ENCODE data around the gene TRIM34. TPM values are rescaled to one million over a fixed set of nuclear protein-coding genes. Genes with fewer than 3 reads are reported as not detected.

The TRIM34 gene
- total and polyA plus RNA-seq, 10 of the 15 experiments (the other 5 are each of a cell fraction or from before 2014, with no cell fraction given) = 16.7 to 51.4 (median 21.5) TPM

GRCh38 chr11:5575152-5575551, 49.6 kb upstream of the TRIM34 start:
- 27% methylated on average over 4 of the region's 4 CpGs for WGBS (ENCODE audit: insufficient coverage, insufficient replicate concordance, low lambda C conversion rate, missing lambda C conversion rate)
- FAIRE-seq (no peak), ATAC-seq (no peak), DNase-seq (ENCODE audit: low read depth, low spot score) (no peak)
- no TSS peak for BruUV-seq (replicated peaks)
- TF ChIP-seq E4F1 (IDR thresholded peaks at IDR 0.05; ENCODE audit: borderline replicate concordance, partially characterized antibody) (no peak), GATAD2B (conservative IDR thresholded peaks at IDR 0.05; ENCODE audit: low read depth) (no peak), SRF (IDR thresholded peaks at IDR 0.05; ENCODE audit: low read depth in 2 of 2, low read length in 2 of 2) (no peak), FOXM1 (IDR thresholded peaks at IDR 0.05; ENCODE audit: low read depth, low read length) (no peak), EED (IDR thresholded peaks at IDR 0.05; ENCODE audit: low read depth) (no peak), SMC3 (IDR thresholded peaks at IDR 0.05; ENCODE audit: borderline replicate concordance, low read length) (no peak), NKRF (conservative IDR thresholded peaks at IDR 0.05) (no peak), ZSCAN29 (IDR thresholded peaks at IDR 0.05) (no peak), BMI1 (IDR thresholded peaks at IDR 0.05; ENCODE audit: borderline replicate concordance) (no peak), E2F4 (IDR thresholded peaks at IDR 0.05; ENCODE audit: low read depth, low read length) (no peak), KAT2A (conservative IDR thresholded peaks at IDR 0.05; ENCODE audit: control insufficient read depth, low read depth, low read length) (no peak), POLR2AphosphoS5 (IDR thresholded peaks at IDR 0.05; ENCODE audit: low read length) (no peak), ZNF217 (IDR thresholded peaks at IDR 0.05) (no peak), MEF2A (IDR thresholded peaks at IDR 0.05; ENCODE audit: insufficient read depth, low read depth, low read length) (no peak), PAX8 (IDR thresholded peaks at IDR 0.05) (no peak), ATF7 (IDR thresholded peaks at IDR 0.05; ENCODE audit: low read depth) (no peak), KLF5 (IDR thresholded peaks at IDR 0.05; ENCODE audit: partially characterized antibody) (no peak), HDAC2 (IDR thresholded peaks at IDR 0.05) (no peak), CREB1 (IDR thresholded peaks at IDR 0.05; ENCODE audit: low read depth) (no peak)
- ChIA-PET SMC1A (ENCODE audit: uncharacterized antibody, unreplicated experiment) (no interaction called here), CTCF (interaction anchor here (1.1 kb wide), 1 partner anchor 13 kb away, joined by 3 read pairs; no protein-coding TSS in a partner anchor), RAD21 (ENCODE audit: unreplicated experiment) (no interaction called here), POLR2A (no interaction called here)
- Histone ChIP-seq H2AFZ (ENCODE audit: control insufficient read depth, low read depth, low read length) (no peak overlapping the region), H3K27ac (ENCODE audit: control insufficient read depth, insufficient read depth) (no peak overlapping the region), H3K36me3 (ENCODE audit: control insufficient read depth in 2 of 2, insufficient read depth in 2 of 2, low read length in 1 of 2) (no peaks in the 10 kb centered on the region), H3K9me3 (replicated peaks; ENCODE audit: control insufficient read depth, insufficient read depth, low read length) (no peaks in the 10 kb centered on the region), H4K20me1 (ENCODE audit: control insufficient read depth, insufficient read depth) (no peaks in the 10 kb centered on the region), H3K4me3 (no peak overlapping the region), H3K9ac (ENCODE audit: control insufficient read depth, insufficient read depth, low read length) (no peak overlapping the region), H3K4me2 (ENCODE audit: control insufficient read depth, insufficient read depth) (no peak overlapping the region), H3K27me3 (replicated peaks in 1 of 2; ENCODE audit: control insufficient read depth in 2 of 2, insufficient read depth in 2 of 2, low read length in 1 of 2) (no peaks in the 10 kb centered on the region), H3K79me2 (ENCODE audit: control insufficient read depth, insufficient read depth, low read length) (no peaks in the 10 kb centered on the region), H3K4me1 (ENCODE audit: control insufficient read depth, insufficient read depth, low read length) (no peaks in the 10 kb centered on the region)
- in situ Hi-C loops (cut with MboI) (no loop called here), intact Hi-C loops (cut with micrococcal nuclease; ENCODE audit: unreplicated experiment) (no loop called here)
